Measurements from ENCODE around the gene GRB2. TPM values are rescaled to one million over a fixed set of nuclear protein-coding genes. Genes with fewer than 3 reads are reported as not detected.

Gene GRB2
- total RNA-seq, 1 donor from 2014 or later, result 121 TPM

DNA sequence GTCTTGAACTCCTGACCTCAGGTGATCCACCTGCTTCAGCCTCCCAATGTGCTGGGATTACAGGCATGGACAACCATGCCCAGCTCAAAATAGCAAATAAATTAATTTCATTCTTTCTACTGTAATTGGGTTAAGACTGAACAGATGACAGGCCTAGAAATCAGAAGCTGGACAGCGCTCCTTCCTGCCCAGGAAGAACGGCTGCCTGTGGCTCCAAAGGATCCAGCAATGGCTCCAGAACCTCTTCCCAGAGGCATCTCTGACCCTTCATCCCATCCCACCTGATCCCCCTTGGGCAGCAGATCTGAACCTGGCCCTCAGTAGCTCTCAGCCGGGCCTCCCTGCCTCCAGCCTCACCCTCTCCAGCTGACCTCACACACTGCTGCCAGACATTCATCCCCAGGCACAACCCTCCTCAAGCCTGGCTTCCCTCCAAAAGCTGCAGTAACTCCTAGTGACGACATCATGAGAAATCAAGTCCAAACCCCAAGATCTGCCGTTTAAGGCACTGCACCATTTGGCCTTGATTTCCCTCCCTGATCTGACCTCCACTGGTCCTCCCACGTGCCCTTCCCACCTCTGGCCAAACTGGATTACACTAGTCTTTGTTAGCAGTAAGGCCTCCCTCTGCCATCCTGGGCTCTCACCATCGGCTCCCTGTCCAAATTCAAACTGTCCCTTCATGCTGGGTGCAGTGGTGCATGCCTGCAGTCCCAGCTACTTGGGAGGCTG lies 131.3 kb downstream of the GRB2 start:
- peaks cover 2% of the 10 kb centered on the region for H3K36me3 ChIP-seq (ENCODE audit: control insufficient read depth, insufficient read depth, low read length)
- H3K4me3 ChIP-seq (ENCODE audit: low read depth, low read length), result no peak overlapping the region
- TF ChIP-seq, protein P1, sequence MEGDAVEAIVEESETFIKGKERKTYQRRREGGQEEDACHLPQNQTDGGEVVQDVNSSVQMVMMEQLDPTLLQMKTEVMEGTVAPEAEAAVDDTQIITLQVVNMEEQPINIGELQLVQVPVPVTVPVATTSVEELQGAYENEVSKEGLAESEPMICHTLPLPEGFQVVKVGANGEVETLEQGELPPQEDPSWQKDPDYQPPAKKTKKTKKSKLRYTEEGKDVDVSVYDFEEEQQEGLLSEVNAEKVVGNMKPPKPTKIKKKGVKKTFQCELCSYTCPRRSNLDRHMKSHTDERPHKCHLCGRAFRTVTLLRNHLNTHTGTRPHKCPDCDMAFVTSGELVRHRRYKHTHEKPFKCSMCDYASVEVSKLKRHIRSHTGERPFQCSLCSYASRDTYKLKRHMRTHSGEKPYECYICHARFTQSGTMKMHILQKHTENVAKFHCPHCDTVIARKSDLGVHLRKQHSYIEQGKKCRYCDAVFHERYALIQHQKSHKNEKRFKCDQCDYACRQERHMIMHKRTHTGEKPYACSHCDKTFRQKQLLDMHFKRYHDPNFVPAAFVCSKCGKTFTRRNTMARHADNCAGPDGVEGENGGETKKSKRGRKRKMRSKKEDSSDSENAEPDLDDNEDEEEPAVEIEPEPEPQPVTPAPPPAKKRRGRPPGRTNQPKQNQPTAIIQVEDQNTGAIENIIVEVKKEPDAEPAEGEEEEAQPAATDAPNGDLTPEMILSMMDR (IDR thresholded peaks at IDR 0.05; ENCODE audit: insufficient read depth, low read length, poor library complexity, severe bottlenecking), result no peak
- DNase-seq (ENCODE audit: low read depth), result no peak
- no peaks in the 10 kb centered on the region for H3K27me3 ChIP-seq (ENCODE audit: control insufficient read depth, insufficient read depth, low read length)

DNA sequence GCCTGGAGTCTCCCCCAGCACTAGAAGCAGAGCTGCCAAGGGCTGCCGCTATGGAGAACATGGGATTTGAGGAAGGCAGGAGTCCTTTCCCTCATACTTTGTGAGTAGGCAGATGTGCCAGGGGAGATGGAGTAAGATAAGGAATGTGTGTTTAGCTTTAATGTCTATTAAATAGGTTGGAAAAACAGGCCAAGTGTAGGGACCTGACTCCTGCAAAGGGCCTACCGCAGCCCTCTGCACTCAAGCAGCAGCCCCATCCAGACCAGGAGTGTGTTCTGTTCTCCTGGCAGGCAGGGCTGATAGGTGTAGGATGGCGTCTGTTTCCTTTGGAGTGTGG lies 132.7 kb downstream of the GRB2 start:
- Histone ChIP-seq H3K27me3 (ENCODE audit: control insufficient read depth, insufficient read depth, low read length) (no peaks in the 10 kb centered on the region), H3K4me3 (ENCODE audit: low read depth, low read length) (no peak overlapping the region), H3K36me3 (ENCODE audit: control insufficient read depth, insufficient read depth, low read length) (peaks cover 2% of the 10 kb centered on the region)
- TF ChIP-seq, protein P1 (IDR thresholded peaks at IDR 0.05; ENCODE audit: insufficient read depth, low read length, poor library complexity, severe bottlenecking), result no peak
- no peak for DNase-seq (ENCODE audit: low read depth)

DNA sequence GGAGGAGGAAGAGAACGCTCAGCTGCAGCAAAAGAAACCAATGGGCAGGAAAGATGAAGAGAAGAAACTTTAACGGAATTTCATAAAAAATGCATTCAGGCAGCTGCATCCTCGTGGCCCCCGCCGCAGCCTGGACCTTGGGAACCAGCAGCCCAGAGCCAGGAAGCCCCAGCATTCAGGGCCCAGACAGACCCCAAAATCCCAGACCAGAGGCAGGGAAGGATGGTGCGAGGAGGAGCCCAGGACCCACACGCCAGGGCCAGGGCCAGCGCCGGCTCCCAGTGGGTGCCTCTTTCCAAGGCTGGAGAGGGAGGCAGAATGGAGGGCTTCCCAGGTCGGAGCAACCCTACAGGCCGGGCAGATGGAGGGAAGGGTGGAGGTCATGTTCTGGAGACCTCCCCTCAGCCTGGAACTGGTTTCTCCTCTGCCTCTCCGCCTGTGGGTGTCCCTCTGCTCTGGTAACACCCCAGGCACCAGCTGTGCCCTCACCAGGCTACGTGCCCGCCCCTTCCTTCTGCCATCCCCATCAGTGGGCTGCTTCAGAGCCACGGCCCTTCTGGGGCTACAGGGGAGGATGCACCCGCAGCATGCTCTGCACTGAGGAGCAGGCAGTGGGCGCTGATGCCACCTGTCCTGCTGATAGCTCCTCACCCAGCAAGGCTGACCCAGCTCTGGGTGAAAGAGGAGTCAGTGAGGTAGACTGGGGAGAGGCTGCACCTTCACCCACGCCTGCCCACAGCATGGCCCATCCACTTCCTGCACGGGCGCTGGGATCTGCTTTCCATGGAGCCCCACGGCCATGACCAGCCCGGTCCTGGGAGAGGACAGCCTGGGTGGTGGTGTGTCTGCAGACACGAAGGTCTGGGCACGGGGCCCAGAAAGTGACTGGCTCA lies 133.3 kb downstream of the GRB2 start:
- H3K27me3 ChIP-seq (ENCODE audit: control insufficient read depth, insufficient read depth, low read length), result no peaks in the 10 kb centered on the region
- H3K4me3 ChIP-seq (ENCODE audit: low read depth, low read length), result peak overlapping the region; percentile 91
- DNase-seq (ENCODE audit: low read depth), result no peak
- TF ChIP-seq, protein P1 (IDR thresholded peaks at IDR 0.05; ENCODE audit: insufficient read depth, low read length, poor library complexity, severe bottlenecking), result peak; percentile 1
- peaks cover 2% of the 10 kb centered on the region for H3K36me3 ChIP-seq (ENCODE audit: control insufficient read depth, insufficient read depth, low read length)

DNA sequence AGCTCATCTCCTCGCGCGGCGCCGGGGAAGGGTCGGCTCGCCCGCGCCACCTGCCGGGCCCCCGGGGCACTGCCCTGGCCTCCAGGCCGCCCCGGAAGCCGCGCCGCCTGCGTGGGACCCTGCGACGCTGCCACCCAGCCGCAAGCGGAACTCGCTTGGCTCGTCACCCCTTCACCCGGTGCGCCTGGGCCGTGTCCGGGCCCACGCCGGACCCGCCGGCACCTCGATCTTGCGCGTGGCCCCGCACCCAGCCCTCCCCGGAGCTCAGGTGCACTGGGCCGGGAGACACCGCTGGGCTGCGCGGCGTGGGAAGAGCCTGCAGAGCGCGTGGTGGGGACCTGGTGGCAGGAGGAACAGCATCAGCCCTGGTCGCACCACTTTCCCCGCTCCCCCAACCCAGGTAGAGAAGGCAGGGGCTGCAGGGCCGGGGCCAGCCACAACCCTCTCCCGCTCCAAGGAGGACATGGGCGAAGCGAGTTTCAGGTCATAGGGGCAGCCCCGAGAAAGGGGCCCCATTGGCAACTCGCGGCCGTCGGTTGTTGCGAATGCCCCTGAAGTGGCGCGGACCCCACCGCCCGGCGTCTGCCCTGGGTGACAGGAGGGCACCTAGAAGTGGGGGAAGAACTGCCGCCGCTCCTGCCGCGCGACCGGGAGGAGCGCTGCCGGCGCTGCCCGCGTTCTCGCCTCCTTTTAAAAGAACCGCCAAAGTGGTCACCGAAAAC lies 134.1 kb downstream of the GRB2 start:
- no peak for DNase-seq (ENCODE audit: low read depth)
- Histone ChIP-seq H3K36me3 (ENCODE audit: control insufficient read depth, insufficient read depth, low read length) (no peaks in the 10 kb centered on the region), H3K4me3 (ENCODE audit: low read depth, low read length) (peak overlapping the region; percentile 91), H3K27me3 (ENCODE audit: control insufficient read depth, insufficient read depth, low read length) (no peaks in the 10 kb centered on the region)
- TF ChIP-seq, protein P1 (IDR thresholded peaks at IDR 0.05; ENCODE audit: insufficient read depth, low read length, poor library complexity, severe bottlenecking), result no peak

DNA sequence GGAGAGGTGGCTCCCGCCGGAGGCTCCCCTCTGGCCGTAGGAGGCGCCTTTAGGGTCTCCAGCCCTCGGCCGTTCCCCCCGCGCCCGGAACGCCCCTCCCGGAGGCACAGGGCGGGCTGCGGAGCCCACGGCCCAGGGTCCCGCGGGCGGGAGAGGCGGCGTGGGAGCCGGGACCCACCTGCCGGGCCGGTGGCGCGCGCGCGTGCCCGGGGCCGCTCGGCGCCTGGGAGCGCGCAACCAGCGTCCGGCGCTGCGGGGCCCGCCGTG lies 134.6 kb downstream of the GRB2 start, which contains the start of gene MIF4GD:
Gene MIF4GD, minus strand, starts transcription at position 266 of the 267 bp plus-strand sequence. CDS start 1,036 bp downstream, outside the sequence.
- H3K36me3 ChIP-seq (ENCODE audit: control insufficient read depth, insufficient read depth, low read length), result no peaks in the 10 kb centered on the region
- TF ChIP-seq, protein P1 (IDR thresholded peaks at IDR 0.05; ENCODE audit: insufficient read depth, low read length, poor library complexity, severe bottlenecking), result no peak
- H3K4me3 ChIP-seq (ENCODE audit: low read depth, low read length), result peak within 1 kb of the TSS; percentile 91
- no peaks in the 10 kb centered on the region for H3K27me3 ChIP-seq (ENCODE audit: control insufficient read depth, insufficient read depth, low read length)
- no peak for DNase-seq (ENCODE audit: low read depth)

All from kidney epithelial cell (primary cell).